HG02852 (cell line): ENCODE measurements around the gene SYNDIG1.

Experiments
- ATAC-seq: cut with Tn5 transposase; IDR thresholded peaks from one replicate; pipeline ENCODE4 v1.9.1; 2021; ENCODE audit warnings: mild to moderate bottlenecking, moderate library complexity; ENCODE audit not compliant: unreplicated experiment

The SYNDIG1 gene

GRCh38 chr20:24446811-24447210 is 22.6 kb upstream of the SYNDIG1 start:
- ATAC-seq = no peak

- no peak for ATAC-seq
Observed at GRCh38 chr20:24448170-24448569, 21.3 kb upstream of the SYNDIG1 start.

- no peak for ATAC-seq
Observed at GRCh38 chr20:24449026-24449720, 20.3 kb upstream of the SYNDIG1 start.

GRCh38 chr20:24450177-24450576 is 19.3 kb upstream of the SYNDIG1 start:
- no peak for ATAC-seq

DNA sequence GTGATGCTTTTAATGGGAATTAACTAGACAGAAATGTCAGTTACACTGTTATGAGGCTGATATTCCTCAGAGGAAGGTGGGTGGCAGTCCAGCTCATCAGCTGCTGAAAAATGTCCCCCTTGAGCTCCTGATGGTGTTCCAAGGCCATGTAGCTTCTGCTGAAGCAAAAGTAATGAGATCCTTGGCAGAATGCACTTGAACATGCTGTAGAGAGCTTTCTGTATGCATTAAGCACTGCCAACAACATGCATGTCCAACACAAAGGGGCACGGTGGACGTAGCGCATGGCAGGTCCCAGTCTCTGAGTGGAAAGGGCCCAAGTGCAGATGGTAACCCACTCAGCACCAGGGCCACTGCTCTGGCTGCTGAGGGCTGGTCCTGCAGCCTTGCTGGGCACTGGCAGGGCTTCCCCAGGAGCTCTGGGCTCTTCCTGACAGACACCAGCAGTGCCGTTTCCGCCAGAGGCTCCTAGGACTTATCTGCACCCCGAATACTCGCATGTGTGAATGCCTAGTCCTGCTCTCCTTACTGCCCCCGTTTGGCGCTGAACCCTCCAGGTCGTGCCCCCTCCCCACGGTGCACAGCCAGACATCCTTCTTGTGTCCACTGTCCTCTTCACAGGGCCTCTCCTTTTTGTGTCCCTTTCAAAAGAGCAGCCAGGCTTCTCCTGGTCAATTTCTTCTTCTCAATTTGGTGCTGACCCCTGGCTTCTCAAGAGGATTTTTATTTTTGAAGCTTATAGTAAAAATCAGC is 18.6 kb upstream of the SYNDIG1 start:
- ATAC-seq = no peak

GRCh38 chr20:24451428-24451827 is 18.0 kb upstream of the SYNDIG1 start:
- ATAC-seq = no peak

DNA sequence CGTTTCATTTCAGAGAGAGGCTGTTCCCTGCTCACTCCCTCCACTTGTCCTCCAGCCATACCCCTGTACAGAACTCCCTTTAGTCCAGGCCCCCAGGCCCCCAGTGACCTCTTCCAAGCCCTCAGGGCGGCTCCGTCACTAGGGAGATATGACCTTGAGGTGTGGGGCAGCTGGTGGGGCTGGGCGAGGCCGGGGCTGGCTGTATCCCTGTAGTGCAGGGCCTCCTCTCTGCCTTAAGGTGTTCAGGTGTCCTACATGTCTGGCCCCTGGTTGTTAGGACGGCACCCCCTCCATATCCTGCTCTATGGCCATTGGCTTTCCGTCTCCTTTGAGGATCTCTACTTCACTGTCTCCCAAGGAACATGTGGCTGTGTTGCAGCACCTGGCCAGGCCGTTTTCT is 17.4 kb upstream of the SYNDIG1 start:
- no peak for ATAC-seq

- no peak for ATAC-seq
Observed at GRCh38 chr20:24452498-24453127, 16.8 kb upstream of the SYNDIG1 start.

DNA sequence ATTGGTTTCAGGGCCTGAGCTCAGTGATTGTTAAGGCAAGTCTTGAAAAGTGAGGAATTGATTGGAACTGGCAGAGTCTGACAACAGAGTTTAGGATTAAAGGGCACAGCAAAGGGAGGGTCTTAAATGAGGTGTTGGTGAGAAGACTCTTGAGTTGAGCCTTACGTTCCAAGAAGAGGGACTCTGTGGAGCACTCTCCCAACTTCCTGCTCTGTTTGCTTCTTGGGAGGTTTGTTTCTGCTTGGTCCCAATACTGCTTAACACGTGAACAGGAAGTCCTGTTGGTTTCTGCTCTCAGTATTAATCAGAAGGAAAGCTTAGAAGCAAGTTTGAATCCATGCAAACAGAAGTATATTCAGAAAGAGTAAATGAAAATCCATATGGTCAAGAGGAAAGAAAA is 15.6 kb upstream of the SYNDIG1 start:
- no peak for ATAC-seq

DNA sequence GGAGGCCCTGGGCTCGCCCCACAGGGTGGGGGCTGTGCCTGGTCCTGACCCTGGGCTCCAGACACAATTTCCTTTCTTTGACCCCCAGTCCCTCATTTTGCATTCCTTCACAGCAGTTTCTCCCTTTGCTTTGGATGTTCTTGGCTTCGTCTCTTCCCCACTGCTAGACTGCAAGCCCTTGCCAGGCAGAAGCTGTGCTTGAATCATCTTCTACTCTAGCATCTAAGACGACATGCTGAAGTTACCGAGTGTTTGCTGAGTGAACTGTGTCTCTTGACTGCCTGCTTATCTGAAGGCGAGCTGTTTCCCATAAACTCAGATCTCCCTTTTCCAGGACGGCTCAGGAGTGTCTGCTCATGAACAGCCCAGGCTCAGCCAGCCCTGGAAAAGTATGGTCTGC is 14.3 kb upstream of the SYNDIG1 start:
- no peak for ATAC-seq

DNA sequence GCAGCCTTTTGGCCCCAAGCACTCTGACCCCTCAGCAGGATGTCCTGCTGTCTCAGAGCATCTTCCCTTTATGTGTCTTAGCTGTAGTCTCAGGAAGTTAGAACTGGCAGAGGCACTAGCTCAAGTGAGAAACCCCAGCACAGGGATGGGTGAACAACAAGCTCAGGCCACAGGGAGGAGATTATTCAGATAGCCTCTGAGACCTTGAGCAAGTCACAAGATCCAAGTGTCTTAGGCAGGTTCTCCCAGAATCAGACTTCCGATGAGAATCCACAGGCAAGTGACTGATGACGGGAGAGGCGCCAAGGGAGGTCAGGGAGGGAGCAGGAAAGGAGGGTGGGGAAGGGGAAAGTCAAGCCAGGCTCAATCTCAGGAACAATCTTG is 13.0 kb upstream of the SYNDIG1 start:
- no peak for ATAC-seq

DNA sequence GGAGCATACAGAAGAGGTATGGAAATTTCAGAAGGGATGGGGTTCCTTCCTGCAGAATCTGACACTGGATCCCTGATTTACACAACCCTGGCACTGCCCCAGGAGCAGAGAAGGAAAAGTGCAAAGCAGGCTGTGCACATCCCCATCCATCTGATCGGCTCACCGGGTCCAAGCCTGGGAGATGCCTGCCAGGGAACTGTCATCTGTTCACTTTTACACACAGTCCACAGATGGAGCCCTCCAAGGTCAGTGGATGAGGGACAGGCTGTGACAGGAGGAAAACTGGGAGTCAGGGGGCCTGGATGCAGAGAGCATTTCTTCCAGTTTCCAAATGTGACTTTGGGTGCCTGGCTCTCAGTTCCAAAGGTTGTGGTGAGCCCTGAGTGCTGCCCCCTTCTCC is 11.0 kb upstream of the SYNDIG1 start:
- no peak for ATAC-seq

GRCh38 chr20:24459733-24460132 is 9.7 kb upstream of the SYNDIG1 start:
- no peak for ATAC-seq

DNA sequence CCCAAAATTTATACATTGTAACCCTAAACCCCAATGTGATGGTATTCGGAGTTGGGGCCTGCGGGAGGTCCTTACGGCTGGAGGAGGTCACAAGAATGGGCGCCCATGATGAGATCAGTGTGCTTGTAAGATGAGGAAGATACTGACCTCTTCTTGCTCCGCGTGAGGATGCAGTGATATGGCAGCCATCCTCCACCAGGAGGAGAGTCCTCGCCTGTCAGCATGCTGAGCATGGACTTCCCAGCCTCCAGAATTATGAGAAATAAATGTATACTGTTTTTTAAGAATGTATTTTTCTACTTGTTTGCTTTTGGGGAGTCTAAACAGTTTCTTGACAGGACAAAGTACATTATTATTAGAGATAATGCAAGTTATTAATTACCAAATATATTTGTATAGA is 8.7 kb upstream of the SYNDIG1 start:
- ATAC-seq = no peak

- no peak for ATAC-seq
Observed at GRCh38 chr20:24461848-24462247, 7.6 kb upstream of the SYNDIG1 start.

- ATAC-seq = no peak
Observed at GRCh38 chr20:24462460-24463010, 6.9 kb upstream of the SYNDIG1 start.

DNA sequence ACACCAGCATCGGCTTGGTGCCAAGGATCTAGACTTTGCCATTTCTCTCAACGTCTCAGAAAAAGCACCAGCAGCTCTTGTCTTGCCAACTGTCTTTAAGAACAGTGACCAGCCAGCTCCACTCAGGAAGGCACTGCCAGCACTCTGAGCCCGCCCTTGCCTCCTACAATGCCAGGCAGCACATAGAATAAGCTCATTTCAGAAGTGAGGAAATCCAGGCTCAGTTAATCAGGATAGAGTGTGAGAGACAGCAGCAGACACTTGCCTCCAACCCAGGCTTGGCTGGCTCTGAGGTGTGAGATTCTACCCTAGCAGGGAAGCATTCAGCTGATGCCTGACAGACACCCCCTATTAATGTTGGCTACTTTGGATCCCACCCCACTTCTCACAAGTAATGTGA is 4.3 kb upstream of the SYNDIG1 start:
- ATAC-seq = no peak

- ATAC-seq = no peak
Observed at GRCh38 chr20:24465730-24466129, 3.7 kb upstream of the SYNDIG1 start.

- no peak for ATAC-seq
Observed at GRCh38 chr20:24468401-24469115, 871 bp upstream of the SYNDIG1 start.

DNA sequence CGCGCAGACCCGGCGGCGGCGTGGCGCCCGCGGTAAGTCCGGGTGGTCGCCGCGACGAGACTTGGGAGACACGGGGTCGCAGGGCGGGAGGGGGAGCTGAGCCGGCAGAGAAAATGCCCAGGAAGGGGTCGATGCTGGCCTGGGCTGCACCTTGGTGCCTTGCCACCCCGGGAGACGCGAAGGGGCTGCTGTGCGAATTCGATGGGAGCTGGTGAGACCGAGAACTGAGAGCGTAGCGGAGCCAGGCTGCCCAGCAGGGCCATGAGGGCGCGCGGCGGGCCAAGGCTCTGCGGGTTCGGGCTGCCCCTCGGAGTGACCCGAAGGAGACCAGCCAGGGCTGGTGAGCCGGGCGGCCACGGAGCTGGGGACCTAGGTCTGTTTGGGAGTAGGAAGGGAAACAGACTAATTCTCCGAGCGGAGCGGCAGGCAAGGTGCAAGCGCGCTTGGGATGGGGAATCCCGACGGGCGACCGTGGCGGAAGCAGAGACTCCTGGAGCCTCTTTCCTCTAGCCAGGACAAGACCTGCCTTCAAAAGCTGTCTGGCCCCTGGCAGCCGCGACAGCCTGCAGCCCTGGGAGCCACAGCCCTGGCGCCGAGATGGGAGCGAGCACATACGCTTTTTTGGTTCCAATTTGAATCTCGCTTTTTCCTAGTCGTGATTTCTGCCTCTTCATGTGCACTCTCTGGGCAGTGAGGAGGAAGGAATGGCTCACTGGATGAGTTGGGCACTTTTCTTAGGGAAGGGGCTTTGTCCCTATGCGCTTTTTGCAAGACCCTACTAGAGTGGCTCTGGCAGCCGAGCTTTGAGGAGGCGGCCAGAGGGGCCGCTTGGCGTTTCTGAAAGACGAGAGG is 691 bp downstream of the SYNDIG1 start:
- ATAC-seq = no peak
